HG03378 (cell line): Measurements from ENCODE around the gene SDK1.
"Not testable (repeated sequence)": the region's sequence is repeated elsewhere in the genome, so short reads cannot be mapped to it uniquely, and the experiment has no call there.

ENCODE experiments used
- ATAC-seq: cut with Tn5 transposase; IDR thresholded peaks from one replicate; pipeline ENCODE4 v1.9.1; 2021; ENCODE audit warnings: mild to moderate bottlenecking, moderate library complexity; ENCODE audit not compliant: unreplicated experiment

Gene SDK1

DNA sequence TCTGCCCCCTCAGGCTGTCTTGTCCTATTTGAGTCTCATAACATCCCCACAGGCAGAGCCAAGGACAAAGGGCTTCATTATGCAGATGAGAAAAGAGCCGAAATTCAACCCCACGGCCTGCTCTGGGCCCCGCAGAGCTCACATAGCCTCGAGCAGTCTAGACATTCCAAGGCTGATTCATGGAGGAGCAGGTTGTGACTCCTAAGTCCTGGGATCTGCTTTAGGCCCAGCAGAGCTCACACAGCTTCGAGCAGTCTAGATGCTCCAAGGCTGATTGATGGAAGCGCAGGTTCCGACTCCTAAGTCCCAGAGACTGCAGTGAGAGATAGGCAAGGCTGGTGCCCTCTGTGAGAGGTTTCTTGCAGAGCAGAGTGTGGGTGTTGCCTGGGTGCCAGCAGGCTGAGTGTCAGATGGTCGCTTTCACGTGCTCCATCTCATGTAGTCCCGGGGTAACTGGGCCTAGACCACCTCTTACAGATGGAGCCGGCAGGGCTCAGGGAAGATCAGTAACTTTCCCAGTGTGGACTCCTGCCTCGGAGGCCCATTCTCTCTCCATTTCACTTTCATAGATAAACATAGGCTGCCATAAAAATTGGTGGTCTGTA, 944.9 kb downstream of the SDK1 start:
- ATAC-seq: no peak

DNA sequence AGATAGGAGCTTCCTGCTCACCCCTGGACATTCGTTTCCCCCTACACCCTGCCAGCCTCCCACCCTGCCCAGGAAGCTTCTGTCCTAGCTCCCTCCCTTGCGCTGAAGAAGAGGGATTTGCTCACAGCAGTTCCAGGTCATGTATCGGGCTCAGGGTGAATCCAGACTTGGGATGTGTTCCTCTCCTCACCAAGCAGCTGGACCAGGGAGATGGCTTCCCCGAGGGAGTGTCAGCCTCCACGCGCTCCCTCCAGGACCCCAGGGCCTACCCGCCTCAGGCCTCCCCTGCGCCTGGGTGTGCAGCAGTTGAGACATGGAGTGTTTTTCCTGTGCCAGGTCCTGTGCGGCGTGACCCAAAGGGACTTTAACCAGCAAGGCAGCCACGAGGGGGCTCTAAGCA, 945.5 kb downstream of the SDK1 start:
- no peak for ATAC-seq

DNA sequence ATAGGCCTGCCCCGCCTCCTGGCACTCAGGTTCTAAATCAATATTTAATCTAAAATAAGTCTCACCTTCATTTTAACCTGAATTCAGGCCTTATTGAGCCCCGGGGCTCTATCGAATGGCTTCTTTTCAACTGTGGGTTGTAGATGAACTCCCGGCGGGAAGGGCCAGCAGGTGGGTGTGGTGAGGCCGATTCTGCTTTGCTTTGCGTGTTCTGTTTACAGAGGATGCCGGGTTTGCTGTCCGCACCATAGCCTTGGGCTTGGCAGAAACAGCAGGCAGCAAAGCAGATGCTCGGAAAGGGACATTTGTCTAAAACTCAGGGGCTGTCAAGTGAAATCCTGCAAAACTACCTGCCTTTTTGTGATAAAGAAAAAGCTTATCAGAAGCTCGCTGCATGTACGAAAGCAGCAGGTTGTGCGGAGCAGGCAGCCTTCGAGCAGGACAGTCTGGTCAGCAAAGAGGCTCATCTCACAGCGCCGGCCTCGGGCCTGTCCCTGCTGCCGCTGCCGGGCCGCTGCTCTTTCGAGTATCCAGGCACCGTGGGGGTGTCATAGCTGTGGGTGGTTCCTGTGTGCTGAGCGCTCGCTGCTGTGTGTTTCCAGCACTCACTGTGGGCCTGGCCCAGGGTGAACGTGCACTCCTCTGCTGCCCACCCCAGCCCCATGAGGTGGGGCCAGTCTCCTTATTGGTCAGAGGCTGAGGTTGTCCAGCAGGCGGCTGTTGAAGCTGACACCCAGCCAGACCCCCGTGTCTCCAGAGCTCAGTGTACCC, 946.2 kb downstream of the SDK1 start:
- ATAC-seq: no peak

DNA sequence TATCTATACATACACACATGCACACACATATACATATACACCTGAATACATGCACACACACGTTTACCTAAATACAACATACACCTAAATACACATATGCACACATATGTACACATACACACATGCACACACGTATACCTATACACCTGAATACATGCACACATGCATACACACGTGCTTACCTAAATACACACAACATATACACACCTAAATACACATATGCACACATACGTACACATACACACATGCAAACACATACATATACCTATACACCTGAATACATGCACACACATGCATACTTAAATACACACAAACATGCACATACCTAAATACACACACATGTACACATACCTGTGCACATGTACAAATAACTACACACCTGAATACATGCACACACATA, 947.2 kb downstream of the SDK1 start:
- ATAC-seq: no peak

DNA sequence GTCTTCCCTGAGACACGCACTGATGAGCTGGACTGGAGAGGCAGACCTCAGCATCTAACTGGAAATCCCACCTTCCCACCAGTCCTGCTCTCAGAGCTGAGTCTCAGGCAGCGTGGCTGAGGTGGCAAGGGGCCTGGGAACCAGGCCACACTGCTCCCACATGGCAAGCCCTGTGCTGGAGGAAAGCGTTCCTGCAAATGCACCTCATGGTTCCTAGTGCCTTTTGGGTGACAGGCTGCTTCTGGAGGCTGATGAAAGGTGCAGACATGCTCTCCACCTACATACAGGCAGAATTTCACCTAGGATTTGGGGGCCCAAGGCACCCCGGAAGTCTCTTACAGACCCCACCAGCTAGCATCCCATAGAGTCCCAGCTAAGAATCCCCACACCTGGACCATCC, 948.2 kb downstream of the SDK1 start:
- ATAC-seq: no peak

DNA sequence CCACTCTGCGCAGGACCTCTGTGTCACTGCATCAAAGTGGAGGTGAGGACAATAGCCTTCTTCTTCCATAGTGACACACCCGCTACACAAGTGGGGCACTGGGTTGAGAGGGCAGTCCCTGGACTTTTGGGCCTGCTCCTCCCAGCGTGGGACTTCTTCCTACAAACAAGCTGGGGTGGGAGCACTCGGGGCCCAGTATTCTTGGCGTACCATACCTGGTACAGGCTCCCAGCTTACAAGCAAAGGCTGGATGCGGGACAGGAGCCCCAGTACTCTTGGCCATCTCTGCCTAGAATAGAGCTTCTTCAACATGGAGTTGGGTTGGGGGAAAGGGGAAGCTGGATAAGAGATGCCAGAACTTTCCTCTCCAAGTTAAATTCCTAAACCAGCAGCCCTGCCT, 954.3 kb downstream of the SDK1 start:
- no peak for ATAC-seq

DNA sequence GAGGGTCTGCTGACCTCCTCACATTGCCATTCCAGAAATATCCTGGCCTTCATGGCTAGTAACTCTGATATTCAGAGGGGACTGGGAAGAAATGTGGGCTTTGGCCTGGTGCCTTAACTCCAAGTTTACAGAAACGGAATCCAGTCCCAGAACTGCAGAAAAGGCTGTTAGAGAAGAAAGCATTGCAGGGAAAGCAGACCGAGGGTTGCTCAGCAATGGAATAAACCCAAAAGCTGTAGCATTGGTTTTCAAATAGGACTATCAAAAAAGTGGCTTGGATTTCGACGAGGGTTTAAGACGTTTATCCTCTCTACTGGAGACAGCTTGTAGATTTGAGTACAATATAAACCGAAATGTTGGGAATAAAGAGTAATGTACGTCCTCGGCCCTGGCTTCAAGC, 955.2 kb downstream of the SDK1 start:
- no peak for ATAC-seq

DNA sequence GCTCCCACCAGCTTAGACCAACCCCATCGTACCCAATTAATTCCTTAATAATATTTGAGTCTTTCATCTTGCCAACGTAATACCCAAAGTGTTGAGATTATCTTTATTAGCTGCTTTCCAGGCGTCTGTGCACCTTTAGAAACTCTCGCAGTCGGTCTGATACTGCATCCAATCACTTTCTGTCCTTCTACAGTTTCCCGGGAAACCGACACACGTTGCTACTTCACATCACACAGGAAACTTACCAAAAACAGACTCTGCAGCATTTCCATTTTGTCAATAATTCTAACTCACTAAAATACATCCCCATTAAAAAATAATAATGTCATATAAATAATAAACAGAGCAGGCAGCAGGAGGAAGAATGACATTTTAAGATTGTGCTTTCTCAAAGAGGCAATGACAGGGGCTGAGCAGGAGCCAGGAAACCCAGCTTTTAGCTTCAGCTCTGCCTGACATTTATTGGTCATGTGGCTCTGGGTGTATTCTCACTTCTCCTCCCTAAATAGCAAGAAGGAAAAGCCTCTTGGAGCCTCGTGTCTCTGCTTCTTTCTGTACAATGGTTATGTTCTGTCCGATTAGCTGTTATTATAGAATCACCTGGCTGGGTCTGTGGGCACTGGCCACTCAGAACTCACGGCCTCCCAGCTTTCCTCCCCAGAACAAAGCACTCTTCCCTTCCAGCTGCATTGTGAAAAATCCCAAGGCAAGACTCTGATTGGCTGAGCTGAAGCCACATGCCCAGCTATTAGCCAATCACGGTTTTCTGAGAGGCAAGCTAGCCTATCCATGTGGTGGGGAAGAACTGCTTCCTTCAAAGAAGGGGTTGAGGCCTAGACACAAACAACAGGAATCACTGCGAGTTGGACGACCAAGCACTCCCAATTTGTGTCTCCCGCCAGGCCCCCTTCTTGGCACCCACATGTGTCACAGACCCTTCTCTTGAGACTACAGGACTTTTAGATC, 956.4 kb downstream of the SDK1 start:
- no peak for ATAC-seq

DNA sequence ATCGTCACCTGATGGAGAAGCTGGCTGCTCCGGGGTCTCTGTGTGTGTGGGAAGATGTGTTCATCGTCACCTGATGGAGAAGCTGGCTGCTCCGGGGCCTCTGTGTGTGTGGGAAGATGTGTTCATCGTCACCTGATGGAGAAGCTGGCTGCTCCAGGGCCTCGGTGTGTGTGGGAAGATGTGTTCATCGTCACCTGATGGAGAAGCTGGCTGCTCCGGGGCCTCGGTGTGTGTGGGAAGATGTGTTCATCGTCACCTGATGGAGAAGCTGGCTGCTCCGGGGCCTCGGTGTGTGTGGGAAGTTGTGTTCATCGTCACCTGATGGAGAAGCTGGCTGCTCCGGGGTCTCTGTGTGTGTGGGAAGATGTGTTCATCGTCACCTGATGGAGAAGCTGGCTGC, 959.1 kb downstream of the SDK1 start:
- ATAC-seq: not testable (repeated sequence)

DNA sequence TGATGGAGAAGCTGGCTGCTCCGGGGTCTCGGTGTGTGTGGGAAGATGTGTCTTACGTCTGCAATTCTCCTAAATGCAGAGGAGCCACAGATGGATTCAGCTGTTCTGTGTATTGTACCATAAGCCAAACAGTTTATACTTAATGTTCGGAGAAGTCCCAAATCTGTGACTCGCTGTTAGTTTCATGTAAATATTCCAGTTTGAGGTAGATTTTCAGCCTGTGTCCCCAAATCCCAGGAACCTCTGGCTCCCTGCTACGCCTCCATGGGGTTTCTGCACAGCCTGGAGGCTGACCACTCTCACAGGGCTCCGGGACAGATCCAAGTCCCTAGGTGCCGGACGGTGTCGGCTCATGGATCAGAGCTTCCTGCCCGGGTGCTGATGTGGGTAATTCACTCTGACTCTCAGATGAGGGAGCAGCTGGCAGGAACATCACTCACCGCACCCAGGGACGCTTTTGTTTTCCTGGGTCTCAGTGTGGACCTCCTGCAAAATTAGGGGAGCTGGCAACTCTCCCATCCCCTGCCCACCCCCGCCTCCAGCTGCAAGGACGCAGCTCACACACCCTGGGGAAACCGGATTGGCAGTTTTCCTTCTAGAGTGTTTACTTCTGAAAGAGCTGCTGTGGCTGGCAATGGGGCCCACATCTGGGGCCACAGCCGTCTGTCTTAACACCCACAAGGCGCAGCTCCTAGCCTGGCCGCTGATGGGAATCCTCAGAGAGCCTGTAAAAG, 960.0 kb downstream of the SDK1 start:
- no peak for ATAC-seq

DNA sequence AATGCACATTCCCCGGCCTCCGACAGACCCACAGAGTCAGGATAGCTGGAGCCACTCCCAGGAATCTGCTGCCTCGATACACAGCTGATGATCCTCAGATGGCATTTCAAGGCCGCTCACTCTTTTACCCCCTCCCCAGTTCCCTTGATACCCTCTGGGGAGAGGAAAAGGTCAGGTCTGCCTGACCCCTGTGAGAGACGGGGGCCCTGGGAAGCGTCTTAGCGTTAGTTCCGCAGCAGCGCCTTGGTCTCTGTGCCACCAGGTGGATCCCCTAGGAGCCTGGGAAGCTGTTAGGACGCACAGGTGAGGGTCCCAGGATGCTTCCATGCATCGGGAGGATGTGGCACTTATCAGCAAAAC, 960.5 kb downstream of the SDK1 start:
- ATAC-seq: no peak

DNA sequence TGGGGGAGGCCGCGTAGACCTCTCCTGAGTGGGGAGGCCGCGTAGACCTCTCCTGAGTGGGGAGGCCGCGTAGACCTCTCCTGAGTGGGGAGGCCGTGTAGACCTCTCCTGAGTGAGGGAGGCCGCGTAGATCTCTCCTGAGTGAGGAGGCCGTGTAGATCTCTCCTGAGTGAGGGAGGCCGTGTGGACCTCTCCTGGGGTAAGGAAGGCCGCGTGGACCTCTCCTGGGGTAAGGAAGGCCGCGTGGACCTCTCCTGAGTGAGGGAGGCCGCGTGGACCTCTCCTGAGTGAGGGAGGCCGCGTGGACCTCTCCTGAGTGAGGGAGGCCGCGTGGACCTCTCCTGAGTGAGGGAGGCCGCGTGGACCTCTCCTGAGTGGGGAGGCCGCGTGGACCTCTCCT, 963.2 kb downstream of the SDK1 start:
- not testable (repeated sequence) for ATAC-seq

DNA sequence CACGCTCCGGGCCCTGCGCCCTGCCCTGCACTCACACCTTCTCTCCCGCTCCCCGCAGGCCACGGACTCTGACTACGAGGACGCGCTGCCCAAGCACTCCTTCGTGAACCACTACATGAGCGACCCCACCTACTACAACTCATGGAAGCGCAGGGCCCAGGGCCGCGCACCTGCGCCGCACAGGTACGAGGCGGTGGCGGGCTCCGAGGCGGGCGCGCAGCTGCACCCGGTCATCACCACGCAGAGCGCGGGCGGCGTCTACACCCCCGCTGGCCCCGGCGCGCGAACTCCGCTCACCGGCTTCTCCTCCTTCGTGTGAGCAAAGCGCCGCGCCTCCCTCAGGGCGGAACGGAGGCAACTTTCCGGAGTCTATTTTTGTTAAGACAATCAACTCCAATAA, 964.0 kb downstream of the SDK1 start:
- ATAC-seq: no peak

DNA sequence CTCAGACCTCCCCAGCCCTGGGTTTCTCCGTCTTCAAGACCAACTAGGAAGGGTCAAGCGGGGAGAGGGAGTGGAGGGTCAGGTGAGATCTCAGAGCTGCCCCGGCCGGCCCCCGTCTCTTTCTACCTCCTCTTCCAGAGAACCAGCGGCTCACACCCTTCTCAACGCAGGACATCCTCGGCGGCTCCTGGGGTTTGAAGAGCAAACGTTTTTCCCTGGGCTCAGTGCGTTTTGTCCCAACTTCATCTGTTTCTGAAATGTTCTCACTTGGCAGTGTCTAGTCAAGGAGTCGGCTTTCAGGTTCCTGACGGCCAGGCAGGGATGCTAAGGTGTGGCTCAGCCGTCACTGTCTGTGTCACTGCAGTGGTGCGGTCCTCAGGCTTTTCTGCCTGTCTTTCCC, 964.6 kb downstream of the SDK1 start:
- no peak for ATAC-seq

DNA sequence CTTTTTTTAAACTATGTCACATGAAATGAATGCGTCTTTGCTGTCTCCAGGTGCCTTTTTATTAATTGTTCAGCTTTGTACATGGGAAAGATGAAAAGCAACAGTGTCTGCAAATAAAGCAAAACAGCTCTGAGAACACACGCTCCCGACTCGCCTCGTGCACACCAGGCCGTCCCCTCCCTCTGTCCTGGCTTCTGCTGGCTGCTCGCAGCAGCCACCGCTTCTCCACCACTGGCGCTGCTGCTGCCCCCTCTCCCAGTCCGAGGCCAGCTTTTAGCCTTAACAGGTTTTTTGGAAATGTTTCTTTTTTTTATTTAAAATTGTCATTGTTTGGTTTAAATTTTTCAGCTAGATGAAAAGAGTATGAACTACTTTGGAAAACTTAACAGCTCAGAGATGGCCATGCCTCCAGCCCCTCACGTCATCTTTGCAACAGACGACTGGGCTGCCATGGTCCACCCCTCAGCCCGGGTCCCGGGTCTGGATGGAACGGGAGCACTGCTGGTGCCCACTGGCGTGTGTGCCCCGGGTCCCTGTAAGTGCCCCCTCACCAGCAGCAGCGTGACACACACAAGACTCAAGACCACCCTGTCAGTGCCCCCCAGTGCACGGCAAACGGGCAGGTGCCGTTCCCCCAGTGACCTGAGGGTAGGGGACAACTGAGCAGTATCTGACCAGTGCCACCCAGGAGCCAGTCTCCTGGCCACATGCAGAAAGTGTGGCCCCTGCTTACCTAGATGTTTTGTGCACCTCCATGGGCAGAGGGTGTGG, 965.4 kb downstream of the SDK1 start:
- no peak for ATAC-seq

DNA sequence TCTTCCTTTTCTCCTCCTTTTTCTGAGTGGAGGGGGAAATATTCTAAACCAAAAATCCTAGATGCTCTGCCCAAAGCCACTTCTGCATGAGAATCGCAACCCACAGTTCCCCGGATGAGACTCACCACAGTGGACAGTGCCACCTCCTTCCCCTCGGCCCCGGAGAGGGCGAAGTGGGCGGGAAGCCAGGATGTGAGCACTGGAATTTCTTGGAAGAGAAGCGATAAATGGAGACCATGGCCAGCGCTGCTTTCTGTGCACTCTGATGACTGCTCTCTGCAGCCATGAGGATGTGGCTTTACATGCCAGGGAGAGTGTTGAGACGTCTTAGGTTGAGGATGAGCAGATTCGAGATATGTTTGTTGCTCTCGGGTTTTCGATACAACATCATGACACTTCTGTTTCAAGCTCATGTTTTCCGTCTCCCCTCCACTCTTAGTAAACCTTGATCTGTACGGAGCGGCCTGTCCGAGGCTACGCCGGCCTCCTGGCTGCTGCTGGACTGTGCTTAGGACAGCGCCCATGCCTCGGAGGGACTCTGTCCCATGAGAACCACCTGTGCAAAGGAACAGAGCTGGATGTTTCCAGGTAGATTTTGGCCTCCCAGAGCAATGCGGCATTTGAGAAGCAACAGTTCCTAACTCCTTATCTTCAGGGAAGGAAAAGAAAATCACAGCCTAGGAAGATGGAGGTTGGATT, 966.4 kb downstream of the SDK1 start:
- no peak for ATAC-seq

DNA sequence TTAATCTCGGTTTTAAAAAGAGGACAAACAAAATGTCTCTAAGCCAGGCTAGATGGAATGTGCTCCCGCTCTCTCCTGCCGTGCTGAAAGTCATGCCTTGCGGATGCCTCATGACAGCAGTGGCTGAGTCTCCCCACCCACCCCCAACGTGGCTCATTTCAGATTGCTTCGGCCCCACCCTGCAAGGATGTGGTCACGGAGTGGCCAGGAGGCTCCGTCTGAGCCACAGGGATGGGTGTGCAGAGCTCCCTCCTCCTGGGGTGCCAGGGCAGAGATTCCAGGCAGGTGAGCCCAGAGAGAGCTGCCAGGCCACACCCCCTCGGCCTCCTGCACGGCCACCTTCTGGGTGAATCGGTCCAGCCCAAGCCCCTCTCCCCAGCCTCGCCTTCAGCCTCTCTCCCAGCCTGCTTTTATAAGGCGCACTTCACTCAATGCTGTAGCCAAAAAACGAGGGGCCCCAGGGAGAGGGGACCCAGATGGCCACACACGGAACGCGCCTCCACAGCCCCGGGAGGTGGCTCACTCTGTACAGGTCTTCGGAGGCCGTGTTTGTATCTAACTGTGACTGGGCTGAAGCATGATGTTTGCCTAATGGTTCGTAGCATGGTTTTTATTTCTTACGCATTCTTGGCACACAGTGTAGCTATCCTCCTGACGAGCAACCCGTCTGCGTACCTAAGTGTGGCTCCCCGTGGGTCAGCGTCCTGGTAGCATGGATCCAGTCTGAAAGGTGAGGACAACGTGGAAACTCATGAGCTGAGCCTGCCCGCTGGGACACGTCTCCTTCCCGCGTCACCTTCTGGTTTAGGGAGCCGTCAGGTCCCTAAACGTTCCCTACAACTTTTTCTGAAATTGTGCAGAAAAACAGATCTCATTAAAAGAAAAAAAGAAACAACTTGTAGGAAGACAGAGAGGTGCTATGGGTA, 967.3 kb downstream of the SDK1 start:
- no peak for ATAC-seq

DNA sequence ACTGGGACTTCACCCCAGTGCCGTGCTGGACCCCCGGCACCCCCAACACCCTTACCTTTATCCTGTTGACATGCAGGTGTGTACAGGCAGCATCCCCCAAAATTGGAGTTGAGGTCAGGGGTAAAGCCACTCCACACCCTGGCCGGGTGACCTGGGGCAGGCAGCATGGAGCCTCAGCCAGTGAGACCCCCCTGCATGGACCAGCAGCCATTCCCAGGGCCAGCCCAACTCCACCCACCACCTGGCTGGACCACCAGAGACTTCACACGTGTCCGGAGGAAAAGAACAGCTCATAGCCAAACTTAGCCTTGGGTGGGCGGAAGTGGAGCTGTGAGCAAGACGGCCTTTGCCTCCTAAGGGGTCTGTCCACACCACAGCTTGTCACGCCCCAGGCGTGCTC, 968.0 kb downstream of the SDK1 start:
- no peak for ATAC-seq

DNA sequence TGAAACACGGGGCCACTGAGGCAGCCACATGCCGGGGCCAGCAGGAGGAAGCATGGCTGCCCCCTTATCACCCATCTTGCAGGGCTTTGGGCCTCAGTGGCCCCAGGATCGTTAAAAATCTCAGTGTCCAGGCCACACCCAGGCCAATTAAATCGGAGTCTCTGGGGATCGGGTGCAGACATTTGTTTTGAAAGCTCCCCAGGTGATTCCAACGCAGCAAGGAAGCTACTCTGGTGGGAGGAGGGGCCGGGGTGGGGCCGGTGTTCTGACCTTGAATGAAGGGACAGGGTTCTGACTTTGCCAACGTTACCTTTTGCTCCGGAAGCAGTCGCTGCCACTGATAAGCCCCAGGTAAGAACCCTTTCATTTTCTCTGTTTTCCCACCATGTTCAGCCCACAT, 968.7 kb downstream of the SDK1 start:
- ATAC-seq: no peak
